ENCODE results near the gene NDRG3. TPM values are rescaled to one million over a fixed set of nuclear protein-coding genes. Genes with fewer than 3 reads are reported as not detected.

The NDRG3 gene
- polyA plus RNA-seq, 1 donor from 2014 or later = 61.0 TPM

DNA sequence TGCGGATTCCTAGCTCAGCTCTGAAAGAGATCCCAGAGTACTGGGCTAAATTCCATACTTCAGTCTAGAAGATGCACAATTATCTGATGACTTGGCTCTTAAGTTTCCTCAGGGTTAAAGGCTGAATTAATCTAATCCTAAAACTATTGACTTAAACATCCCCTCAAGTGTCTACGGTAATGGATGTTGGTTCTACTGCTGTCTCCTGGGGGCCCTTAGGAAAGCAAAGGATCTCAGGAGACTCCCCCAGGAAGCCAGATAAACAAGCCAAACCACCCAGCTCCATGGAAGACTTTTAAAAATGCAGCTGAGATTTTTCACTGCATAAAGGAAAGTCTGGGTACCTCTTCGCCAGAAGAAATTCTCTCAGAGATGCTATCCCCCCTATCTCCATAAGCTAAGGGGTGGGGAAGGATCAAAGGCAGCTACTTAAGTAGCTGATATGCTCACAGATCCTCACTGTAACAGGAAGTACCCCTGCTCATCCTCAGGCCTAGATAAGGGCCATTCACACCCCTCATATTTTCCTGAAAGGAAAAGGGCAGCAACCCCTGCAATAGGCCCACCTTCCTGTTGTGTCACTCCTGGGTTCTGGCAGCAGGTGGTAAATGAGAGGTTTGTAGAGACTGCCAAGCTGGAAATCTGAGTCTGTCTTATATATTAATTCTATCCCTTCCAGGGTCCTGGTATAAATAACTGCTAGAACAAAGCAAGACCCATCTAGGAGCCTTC lies 9.3 kb downstream of the NDRG3 start:
- Histone ChIP-seq H3K79me2 (replicated peaks; ENCODE audit: insufficient read depth, low read length) (no peaks in the 10 kb centered on the region), H3K4me3 (ENCODE audit: low read length) (no peak overlapping the region), H3K4me2 (ENCODE audit: low read length) (no peak overlapping the region), H3K9me3 (ENCODE audit: low read length) (no peaks in the 10 kb centered on the region), H2AFZ (ENCODE audit: low read depth, low read length) (no peak overlapping the region), H3F3A (ENCODE audit: insufficient read depth, low read length, poor library complexity, severe bottlenecking) (no peaks in the 10 kb centered on the region), H3K27me3 (ENCODE audit: insufficient read depth, low read depth, low read length) (no peaks in the 10 kb centered on the region), H3K36me3 (ENCODE audit: insufficient read depth, low read length) (no peaks in the 10 kb centered on the region), H3K9ac (ENCODE audit: low read length) (no peak overlapping the region), H3K27ac (ENCODE audit: low read length) (no peak overlapping the region), H4K20me1 (ENCODE audit: insufficient read depth) (no peaks in the 10 kb centered on the region), H3K9me2 (ENCODE audit: insufficient read depth, low read length) (no peaks in the 10 kb centered on the region)
- TF ChIP-seq MXI1 (conservative IDR thresholded peaks at IDR 0.05; ENCODE audit: poor library complexity, severe bottlenecking) (no peak), POLR2AphosphoS5 (IDR thresholded peaks at IDR 0.05) (no peak), RAD21 (conservative IDR thresholded peaks at IDR 0.05) (no peak), SMC3 (conservative IDR thresholded peaks at IDR 0.05; ENCODE audit: poor library complexity) (no peak), EP300 (conservative IDR thresholded peaks at IDR 0.05; ENCODE audit: poor library complexity, severe bottlenecking) (no peak), TAF1 (IDR thresholded peaks at IDR 0.05; ENCODE audit: low read depth) (no peak)
- TF ChIP-seq, protein P1, sequence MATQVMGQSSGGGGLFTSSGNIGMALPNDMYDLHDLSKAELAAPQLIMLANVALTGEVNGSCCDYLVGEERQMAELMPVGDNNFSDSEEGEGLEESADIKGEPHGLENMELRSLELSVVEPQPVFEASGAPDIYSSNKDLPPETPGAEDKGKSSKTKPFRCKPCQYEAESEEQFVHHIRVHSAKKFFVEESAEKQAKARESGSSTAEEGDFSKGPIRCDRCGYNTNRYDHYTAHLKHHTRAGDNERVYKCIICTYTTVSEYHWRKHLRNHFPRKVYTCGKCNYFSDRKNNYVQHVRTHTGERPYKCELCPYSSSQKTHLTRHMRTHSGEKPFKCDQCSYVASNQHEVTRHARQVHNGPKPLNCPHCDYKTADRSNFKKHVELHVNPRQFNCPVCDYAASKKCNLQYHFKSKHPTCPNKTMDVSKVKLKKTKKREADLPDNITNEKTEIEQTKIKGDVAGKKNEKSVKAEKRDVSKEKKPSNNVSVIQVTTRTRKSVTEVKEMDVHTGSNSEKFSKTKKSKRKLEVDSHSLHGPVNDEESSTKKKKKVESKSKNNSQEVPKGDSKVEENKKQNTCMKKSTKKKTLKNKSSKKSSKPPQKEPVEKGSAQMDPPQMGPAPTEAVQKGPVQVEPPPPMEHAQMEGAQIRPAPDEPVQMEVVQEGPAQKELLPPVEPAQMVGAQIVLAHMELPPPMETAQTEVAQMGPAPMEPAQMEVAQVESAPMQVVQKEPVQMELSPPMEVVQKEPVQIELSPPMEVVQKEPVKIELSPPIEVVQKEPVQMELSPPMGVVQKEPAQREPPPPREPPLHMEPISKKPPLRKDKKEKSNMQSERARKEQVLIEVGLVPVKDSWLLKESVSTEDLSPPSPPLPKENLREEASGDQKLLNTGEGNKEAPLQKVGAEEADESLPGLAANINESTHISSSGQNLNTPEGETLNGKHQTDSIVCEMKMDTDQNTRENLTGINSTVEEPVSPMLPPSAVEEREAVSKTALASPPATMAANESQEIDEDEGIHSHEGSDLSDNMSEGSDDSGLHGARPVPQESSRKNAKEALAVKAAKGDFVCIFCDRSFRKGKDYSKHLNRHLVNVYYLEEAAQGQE (IDR thresholded peaks at IDR 0.05; ENCODE audit: borderline replicate concordance) = no peak
- TF ChIP-seq, protein P2, sequence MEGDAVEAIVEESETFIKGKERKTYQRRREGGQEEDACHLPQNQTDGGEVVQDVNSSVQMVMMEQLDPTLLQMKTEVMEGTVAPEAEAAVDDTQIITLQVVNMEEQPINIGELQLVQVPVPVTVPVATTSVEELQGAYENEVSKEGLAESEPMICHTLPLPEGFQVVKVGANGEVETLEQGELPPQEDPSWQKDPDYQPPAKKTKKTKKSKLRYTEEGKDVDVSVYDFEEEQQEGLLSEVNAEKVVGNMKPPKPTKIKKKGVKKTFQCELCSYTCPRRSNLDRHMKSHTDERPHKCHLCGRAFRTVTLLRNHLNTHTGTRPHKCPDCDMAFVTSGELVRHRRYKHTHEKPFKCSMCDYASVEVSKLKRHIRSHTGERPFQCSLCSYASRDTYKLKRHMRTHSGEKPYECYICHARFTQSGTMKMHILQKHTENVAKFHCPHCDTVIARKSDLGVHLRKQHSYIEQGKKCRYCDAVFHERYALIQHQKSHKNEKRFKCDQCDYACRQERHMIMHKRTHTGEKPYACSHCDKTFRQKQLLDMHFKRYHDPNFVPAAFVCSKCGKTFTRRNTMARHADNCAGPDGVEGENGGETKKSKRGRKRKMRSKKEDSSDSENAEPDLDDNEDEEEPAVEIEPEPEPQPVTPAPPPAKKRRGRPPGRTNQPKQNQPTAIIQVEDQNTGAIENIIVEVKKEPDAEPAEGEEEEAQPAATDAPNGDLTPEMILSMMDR (IDR thresholded peaks at IDR 0.05; ENCODE audit: poor library complexity, severe bottlenecking) = no peak

DNA sequence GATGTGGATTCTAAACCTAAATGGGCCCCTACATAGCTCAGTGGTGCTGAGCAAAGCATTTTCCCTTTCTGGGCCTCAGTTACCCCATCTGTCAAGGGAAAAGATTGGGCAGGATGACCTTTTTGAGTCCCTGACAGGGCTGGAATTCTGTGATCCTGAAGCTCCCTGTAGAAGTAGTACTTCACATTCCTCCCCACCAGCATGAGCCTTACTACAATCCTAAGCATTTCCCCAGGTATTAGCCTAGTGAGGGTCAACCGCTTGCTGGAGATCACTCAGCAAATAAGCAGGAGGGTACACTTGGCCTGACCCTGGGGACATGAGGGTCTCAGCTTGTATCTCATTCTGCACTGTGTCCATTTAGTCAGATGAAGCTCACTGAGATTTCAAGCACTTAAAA lies 13.4 kb downstream of the NDRG3 start:
- Histone ChIP-seq H3K79me2 (replicated peaks; ENCODE audit: insufficient read depth, low read length) (no peaks in the 10 kb centered on the region), H3K4me2 (ENCODE audit: low read length) (no peak overlapping the region), H3K9me2 (ENCODE audit: insufficient read depth, low read length) (no peaks in the 10 kb centered on the region), H3F3A (ENCODE audit: insufficient read depth, low read length, poor library complexity, severe bottlenecking) (no peaks in the 10 kb centered on the region), H4K20me1 (ENCODE audit: insufficient read depth) (no peaks in the 10 kb centered on the region), H3K9me3 (ENCODE audit: low read length) (no peaks in the 10 kb centered on the region), H3K36me3 (ENCODE audit: insufficient read depth, low read length) (no peaks in the 10 kb centered on the region), H3K27ac (ENCODE audit: low read length) (no peak overlapping the region), H3K9ac (ENCODE audit: low read length) (no peak overlapping the region), H2AFZ (ENCODE audit: low read depth, low read length) (no peak overlapping the region), H3K4me3 (ENCODE audit: low read length) (no peak overlapping the region), H3K27me3 (ENCODE audit: insufficient read depth, low read depth, low read length) (no peaks in the 10 kb centered on the region)
- TF ChIP-seq, protein P1 (IDR thresholded peaks at IDR 0.05; ENCODE audit: borderline replicate concordance) = no peak
- TF ChIP-seq SMC3 (conservative IDR thresholded peaks at IDR 0.05; ENCODE audit: poor library complexity) = no peak
- no peak for TF ChIP-seq RAD21 (conservative IDR thresholded peaks at IDR 0.05)
- no peak for TF ChIP-seq EP300 (conservative IDR thresholded peaks at IDR 0.05; ENCODE audit: poor library complexity, severe bottlenecking)
- TF ChIP-seq POLR2AphosphoS5 (IDR thresholded peaks at IDR 0.05) = no peak
- no peak for TF ChIP-seq MXI1 (conservative IDR thresholded peaks at IDR 0.05; ENCODE audit: poor library complexity, severe bottlenecking)
- no peak for TF ChIP-seq EZH2 (IDR thresholded peaks at IDR 0.05; ENCODE audit: borderline replicate concordance, insufficient read depth, low read length, poor library complexity, severe bottlenecking)
- TF ChIP-seq TAF1 (IDR thresholded peaks at IDR 0.05; ENCODE audit: low read depth) = no peak
- TF ChIP-seq, protein P2 (IDR thresholded peaks at IDR 0.05; ENCODE audit: poor library complexity, severe bottlenecking) = no peak
